ENCODE data around the gene MKI67.
"Not testable (repeated sequence)": the region's sequence is repeated elsewhere in the genome, so short reads cannot be mapped to it uniquely, and the experiment has no call there.

The MKI67 gene

DNA sequence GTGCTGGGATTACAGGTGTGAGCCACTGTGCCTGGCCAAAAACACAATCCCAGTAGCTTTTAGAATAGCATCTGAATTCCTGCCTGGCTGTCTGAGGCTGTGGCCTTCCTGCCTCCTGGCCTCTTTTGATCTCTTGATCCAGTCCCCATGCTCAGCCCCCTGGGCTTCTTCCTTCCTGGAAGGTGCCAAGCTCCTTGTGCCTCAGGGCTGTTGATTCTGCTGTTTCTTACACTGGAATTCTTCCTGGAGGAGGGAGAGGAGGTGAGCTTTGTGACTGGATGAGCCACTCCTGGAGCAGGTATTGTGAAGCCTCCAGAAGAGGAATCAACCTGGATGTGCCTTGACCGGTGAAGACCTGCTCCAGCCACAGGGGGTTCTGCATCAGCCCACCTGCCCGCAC, 17.3 kb upstream of the MKI67 start:
- Histone ChIP-seq H3K9me3 (replicated peaks; ENCODE audit: low read length) (no peaks in the 10 kb centered on the region), H3K4me3 (ENCODE audit: low read length) (no peak overlapping the region), H3K27me3 (ENCODE audit: control insufficient read depth, insufficient read depth, low read length) (peaks cover 19% of the 10 kb centered on the region), H3K36me3 (ENCODE audit: insufficient read depth, low read length) (no peaks in the 10 kb centered on the region), H3K4me1 (ENCODE audit: control insufficient read depth, insufficient read depth, low read length) (no peaks in the 10 kb centered on the region), H3K4me2 (ENCODE audit: low read length) (no peak overlapping the region), H3K9ac (ENCODE audit: low read depth, low read length) (no peak overlapping the region)

GRCh38 chr10:128140425-128140824, 14.2 kb upstream of the MKI67 start:
- H3K4me2 ChIP-seq (ENCODE audit: low read length) = no peak overlapping the region
- no peaks in the 10 kb centered on the region for H3K36me3 ChIP-seq (ENCODE audit: insufficient read depth, low read length)
- no peaks in the 10 kb centered on the region for H3K9me3 ChIP-seq (replicated peaks; ENCODE audit: low read length)
- no peak overlapping the region for H3K4me3 ChIP-seq (ENCODE audit: low read length)
- H3K27me3 ChIP-seq (ENCODE audit: control insufficient read depth, insufficient read depth, low read length) = peaks cover 9% of the 10 kb centered on the region
- no peak overlapping the region for H3K9ac ChIP-seq (ENCODE audit: low read depth, low read length)
- no peaks in the 10 kb centered on the region for H3K4me1 ChIP-seq (ENCODE audit: control insufficient read depth, insufficient read depth, low read length)

- H3K36me3 ChIP-seq (ENCODE audit: insufficient read depth, low read length); H3K4me3 ChIP-seq (ENCODE audit: low read length); H3K4me2 ChIP-seq (ENCODE audit: low read length); H3K9me3 ChIP-seq (replicated peaks; ENCODE audit: low read length); H3K27me3 ChIP-seq (ENCODE audit: control insufficient read depth, insufficient read depth, low read length); H3K9ac ChIP-seq (ENCODE audit: low read depth, low read length); H3K4me1 ChIP-seq (ENCODE audit: control insufficient read depth, insufficient read depth, low read length): not testable (repeated sequence)
Observed at GRCh38 chr10:128138429-128138828, 12.2 kb upstream of the MKI67 start.

GRCh38 chr10:128137877-128138276, 11.7 kb upstream of the MKI67 start:
- Histone ChIP-seq H3K4me2 (ENCODE audit: low read length) (no peak overlapping the region), H3K9ac (ENCODE audit: low read depth, low read length) (no peak overlapping the region), H3K4me1 (ENCODE audit: control insufficient read depth, insufficient read depth, low read length) (no peaks in the 10 kb centered on the region), H3K36me3 (ENCODE audit: insufficient read depth, low read length) (no peaks in the 10 kb centered on the region), H3K9me3 (replicated peaks; ENCODE audit: low read length) (no peaks in the 10 kb centered on the region), H3K4me3 (ENCODE audit: low read length) (no peak overlapping the region), H3K27me3 (ENCODE audit: control insufficient read depth, insufficient read depth, low read length) (peaks cover 4% of the 10 kb centered on the region)

- Histone ChIP-seq H3K27me3 (ENCODE audit: control insufficient read depth, insufficient read depth, low read length) (peaks cover 13% of the 10 kb centered on the region), H3K4me2 (ENCODE audit: low read length) (no peak overlapping the region), H3K9me3 (replicated peaks; ENCODE audit: low read length) (no peaks in the 10 kb centered on the region), H3K4me1 (ENCODE audit: control insufficient read depth, insufficient read depth, low read length) (peaks cover 2% of the 10 kb centered on the region), H3K36me3 (ENCODE audit: insufficient read depth, low read length) (no peaks in the 10 kb centered on the region), H3K4me3 (ENCODE audit: low read length) (no peak overlapping the region), H3K9ac (ENCODE audit: low read depth, low read length) (no peak overlapping the region)
Observed at GRCh38 chr10:128130051-128130450, 3.8 kb upstream of the MKI67 start.

DNA sequence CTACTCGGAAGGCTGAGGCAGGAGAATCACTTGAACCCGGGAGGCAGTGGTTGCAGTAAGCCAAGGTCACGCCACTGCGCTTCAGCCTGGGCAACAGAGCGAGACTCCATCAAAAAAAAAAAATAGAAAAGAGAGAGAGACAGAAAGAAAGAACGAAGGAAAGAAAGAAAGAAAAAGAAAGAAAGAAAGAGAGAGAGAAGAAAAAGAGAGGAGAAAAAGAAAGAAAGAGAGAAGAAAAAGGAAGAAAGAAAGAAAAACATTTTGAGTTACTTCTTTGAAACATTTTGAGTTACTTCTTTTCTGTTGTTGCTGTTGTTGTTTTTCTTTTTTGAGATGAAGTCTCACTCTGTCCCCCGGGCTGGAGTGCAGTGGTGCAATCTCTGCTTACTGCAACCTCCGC, 2.4 kb upstream of the MKI67 start:
- H3K9ac ChIP-seq (ENCODE audit: low read depth, low read length) = no peak overlapping the region
- peaks cover 13% of the 10 kb centered on the region for H3K27me3 ChIP-seq (ENCODE audit: control insufficient read depth, insufficient read depth, low read length)
- peaks cover 17% of the 10 kb centered on the region for H3K4me1 ChIP-seq (ENCODE audit: control insufficient read depth, insufficient read depth, low read length)
- no peak overlapping the region for H3K4me2 ChIP-seq (ENCODE audit: low read length)
- no peaks in the 10 kb centered on the region for H3K36me3 ChIP-seq (ENCODE audit: insufficient read depth, low read length)
- H3K9me3 ChIP-seq (replicated peaks; ENCODE audit: low read length) = no peaks in the 10 kb centered on the region
- no peak overlapping the region for H3K4me3 ChIP-seq (ENCODE audit: low read length)

DNA sequence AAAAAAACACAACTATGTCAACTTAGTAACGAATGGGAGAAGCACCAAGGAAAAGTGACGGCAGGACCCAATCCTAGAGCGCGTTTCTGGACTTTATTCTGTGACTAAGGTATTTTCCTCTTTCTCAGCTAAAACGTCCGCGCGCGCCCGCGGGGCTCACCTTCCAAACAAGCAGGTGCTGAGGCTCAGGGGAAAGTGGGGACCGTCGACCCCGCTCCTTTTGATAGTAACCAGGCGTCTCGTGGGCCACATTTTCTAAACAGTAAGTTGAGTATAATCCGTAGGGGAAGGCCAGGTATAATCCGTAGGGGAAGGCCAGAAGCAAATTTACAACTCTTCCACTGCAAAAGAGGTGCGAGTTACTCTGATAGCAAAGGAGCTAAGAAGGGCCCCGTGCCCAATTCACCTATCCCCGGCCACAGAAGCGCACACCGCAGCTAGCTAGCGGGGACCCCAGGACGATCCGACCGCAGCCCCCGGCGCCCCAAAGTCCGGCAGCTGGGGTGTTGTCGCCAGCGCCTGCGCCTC, 743 bp downstream of the MKI67 start:
- Histone ChIP-seq H3K4me2 (ENCODE audit: low read length) (peak overlapping the region; percentile 92), H3K27me3 (ENCODE audit: control insufficient read depth, insufficient read depth, low read length) (no peaks in the 10 kb centered on the region), H3K9me3 (replicated peaks; ENCODE audit: low read length) (no peaks in the 10 kb centered on the region), H3K4me3 (ENCODE audit: low read length) (peak overlapping the region; percentile 94), H3K9ac (ENCODE audit: low read depth, low read length) (peak overlapping the region; percentile 87), H3K36me3 (ENCODE audit: insufficient read depth, low read length) (peaks cover 5% of the 10 kb centered on the region), H3K4me1 (ENCODE audit: control insufficient read depth, insufficient read depth, low read length) (peaks cover 26% of the 10 kb centered on the region)

- H3K4me1 ChIP-seq (ENCODE audit: control insufficient read depth, insufficient read depth, low read length) = peaks cover 26% of the 10 kb centered on the region
- peak overlapping the region; percentile 94 for H3K4me3 ChIP-seq (ENCODE audit: low read length)
- H3K27me3 ChIP-seq (ENCODE audit: control insufficient read depth, insufficient read depth, low read length) = no peaks in the 10 kb centered on the region
- H3K36me3 ChIP-seq (ENCODE audit: insufficient read depth, low read length) = peaks cover 5% of the 10 kb centered on the region
- H3K9me3 ChIP-seq (replicated peaks; ENCODE audit: low read length) = no peaks in the 10 kb centered on the region
- peak overlapping the region; percentile 92 for H3K4me2 ChIP-seq (ENCODE audit: low read length)
- peak overlapping the region; percentile 87 for H3K9ac ChIP-seq (ENCODE audit: low read depth, low read length)
Observed at GRCh38 chr10:128124813-128125403, 1.3 kb downstream of the MKI67 start.

GRCh38 chr10:128123846-128124245, 2.4 kb downstream of the MKI67 start:
- peak overlapping the region; percentile 92 for H3K4me2 ChIP-seq (ENCODE audit: low read length)
- no peaks in the 10 kb centered on the region for H3K27me3 ChIP-seq (ENCODE audit: control insufficient read depth, insufficient read depth, low read length)
- peaks cover 9% of the 10 kb centered on the region for H3K36me3 ChIP-seq (ENCODE audit: insufficient read depth, low read length)
- H3K9me3 ChIP-seq (replicated peaks; ENCODE audit: low read length) = no peaks in the 10 kb centered on the region
- peak overlapping the region; percentile 94 for H3K4me3 ChIP-seq (ENCODE audit: low read length)
- H3K4me1 ChIP-seq (ENCODE audit: control insufficient read depth, insufficient read depth, low read length) = peaks cover 26% of the 10 kb centered on the region
- no peak overlapping the region for H3K9ac ChIP-seq (ENCODE audit: low read depth, low read length)

DNA sequence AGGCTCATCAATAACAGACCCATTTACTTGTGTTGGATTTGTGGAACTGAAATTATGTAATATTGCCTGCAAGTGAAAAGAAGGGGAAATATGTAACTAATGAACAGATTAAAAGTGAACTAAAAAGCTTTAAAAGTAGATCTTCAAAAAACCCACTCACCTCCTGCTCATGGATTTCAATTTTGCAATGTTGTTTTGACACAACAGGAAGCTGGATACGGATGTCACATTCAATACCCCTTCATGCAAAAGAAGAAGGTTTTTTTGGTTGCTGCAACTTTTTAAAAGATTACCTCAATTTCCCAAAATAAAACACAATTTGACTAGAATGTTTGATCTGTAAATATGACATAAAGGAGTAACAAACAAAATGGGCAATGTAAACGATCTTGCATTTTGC, 3.3 kb downstream of the MKI67 start:
- Histone ChIP-seq H3K4me3 (ENCODE audit: low read length) (no peak overlapping the region), H3K4me1 (ENCODE audit: control insufficient read depth, insufficient read depth, low read length) (peaks cover 26% of the 10 kb centered on the region), H3K4me2 (ENCODE audit: low read length) (no peak overlapping the region), H3K36me3 (ENCODE audit: insufficient read depth, low read length) (peaks cover 15% of the 10 kb centered on the region), H3K27me3 (ENCODE audit: control insufficient read depth, insufficient read depth, low read length) (no peaks in the 10 kb centered on the region), H3K9me3 (replicated peaks; ENCODE audit: low read length) (no peaks in the 10 kb centered on the region), H3K9ac (ENCODE audit: low read depth, low read length) (no peak overlapping the region)

- Histone ChIP-seq H3K9me3 (replicated peaks; ENCODE audit: low read length) (no peaks in the 10 kb centered on the region), H3K4me3 (ENCODE audit: low read length) (no peak overlapping the region), H3K9ac (ENCODE audit: low read depth, low read length) (no peak overlapping the region), H3K4me2 (ENCODE audit: low read length) (no peak overlapping the region), H3K27me3 (ENCODE audit: control insufficient read depth, insufficient read depth, low read length) (no peaks in the 10 kb centered on the region), H3K36me3 (ENCODE audit: insufficient read depth, low read length) (peaks cover 19% of the 10 kb centered on the region), H3K4me1 (ENCODE audit: control insufficient read depth, insufficient read depth, low read length) (peaks cover 30% of the 10 kb centered on the region)
Observed at GRCh38 chr10:128121750-128122412, 4.3 kb downstream of the MKI67 start.

All from skeletal muscle satellite cell (primary cell).